Mononuclear cell (primary cell): Measurements from ENCODE around the gene TMEM89. TPM values are rescaled to one million over a fixed set of nuclear protein-coding genes. Genes with fewer than 3 reads are reported as not detected.

Experiments used
- H3K27me3 ChIP-seq: 2 replicates; pipeline ENCODE4 v1.6.0; 2011; ENCODE audit warnings: low read length, control low read depth; ENCODE audit not compliant: insufficient read depth
- H3K4me1 ChIP-seq: 2 replicates; pipeline ENCODE4 v1.5.1; 2011; ENCODE audit warnings: mild to moderate bottlenecking, low read length, control low read depth; ENCODE audit not compliant: insufficient read depth
- H3K4me3 ChIP-seq: 2 replicates; pipeline ENCODE4 v1.5.1; 2011; ENCODE audit warnings: mild to moderate bottlenecking, low read length, moderate library complexity
- H3K9me3 ChIP-seq: 2 replicates; pipeline ENCODE4 v1.5.1; 2011; ENCODE audit warnings: low read depth, mild to moderate bottlenecking, control low read depth, low read length
- total RNA-seq: library from RNA; depleted of rRNA; stranded (reverse); fragments of >200 nt; gene quantifications from one replicate; pipeline ENCODE4 v1.2.3, GENCODE V29; 2012

TMEM89 gene
- total RNA-seq, 1 donor = 0.42 TPM

- H3K4me1 ChIP-seq = peaks cover 19% of the 10 kb centered on the region
- no peaks in the 10 kb centered on the region for H3K9me3 ChIP-seq
- no peak overlapping the region for H3K4me3 ChIP-seq
- no peaks in the 10 kb centered on the region for H3K27me3 ChIP-seq
These were observed 14.1 kb downstream of the TMEM89 start for GRCh38 chr3:48607519-48607918.

- H3K4me1 ChIP-seq = no peaks in the 10 kb centered on the region
- H3K9me3 ChIP-seq = no peaks in the 10 kb centered on the region
- no peak overlapping the region for H3K4me3 ChIP-seq
- H3K27me3 ChIP-seq = no peaks in the 10 kb centered on the region
These were observed 20.0 kb downstream of the TMEM89 start for GRCh38 chr3:48601622-48601994.

GRCh38 chr3:48600711-48601621 is 20.6 kb downstream of the TMEM89 start:
- no peak overlapping the region for H3K4me3 ChIP-seq

GRCh38 chr3:48599509-48600285 is 21.9 kb downstream of the TMEM89 start:
- Histone ChIP-seq H3K9me3 (no peaks in the 10 kb centered on the region), H3K27me3 (peaks cover 8% of the 10 kb centered on the region), H3K4me3 (no peak overlapping the region), H3K4me1 (no peaks in the 10 kb centered on the region)

More at GRCh38 chr3:48600711-48601621, 20.6 kb downstream of the TMEM89 start:
- H3K27me3 ChIP-seq = no peaks in the 10 kb centered on the region
- H3K9me3 ChIP-seq = no peaks in the 10 kb centered on the region
- no peaks in the 10 kb centered on the region for H3K4me1 ChIP-seq

- Histone ChIP-seq H3K9me3 (no peaks in the 10 kb centered on the region), H3K27me3 (peaks cover 12% of the 10 kb centered on the region), H3K4me3 (no peak overlapping the region), H3K4me1 (no peaks in the 10 kb centered on the region)
These were observed 22.5 kb downstream of the TMEM89 start for GRCh38 chr3:48599077-48599501.

GRCh38 chr3:48598323-48599076 is 23.1 kb downstream of the TMEM89 start:
- no peak overlapping the region for H3K4me3 ChIP-seq
- no peaks in the 10 kb centered on the region for H3K9me3 ChIP-seq
- H3K27me3 ChIP-seq = peaks cover 15% of the 10 kb centered on the region
- no peaks in the 10 kb centered on the region for H3K4me1 ChIP-seq

GRCh38 chr3:48597408-48597800 is 24.2 kb downstream of the TMEM89 start:
- Histone ChIP-seq H3K4me1 (no peaks in the 10 kb centered on the region), H3K4me3 (no peak overlapping the region), H3K9me3 (no peaks in the 10 kb centered on the region), H3K27me3 (peaks cover 15% of the 10 kb centered on the region)

- Histone ChIP-seq H3K9me3 (no peaks in the 10 kb centered on the region), H3K4me1 (no peaks in the 10 kb centered on the region), H3K27me3 (peaks cover 15% of the 10 kb centered on the region), H3K4me3 (no peak overlapping the region)
These were observed 24.7 kb downstream of the TMEM89 start for GRCh38 chr3:48596676-48597407.

GRCh38 chr3:48596157-48596556 is 25.4 kb downstream of the TMEM89 start:
- Histone ChIP-seq H3K27me3 (peaks cover 15% of the 10 kb centered on the region), H3K4me1 (no peaks in the 10 kb centered on the region), H3K9me3 (no peaks in the 10 kb centered on the region), H3K4me3 (no peak overlapping the region)

GRCh38 chr3:48595526-48596121 is 25.9 kb downstream of the TMEM89 start:
- H3K27me3 ChIP-seq = peaks cover 15% of the 10 kb centered on the region
- no peaks in the 10 kb centered on the region for H3K9me3 ChIP-seq
- H3K4me3 ChIP-seq = no peak overlapping the region
- no peaks in the 10 kb centered on the region for H3K4me1 ChIP-seq

- Histone ChIP-seq H3K9me3 (no peaks in the 10 kb centered on the region), H3K27me3 (peaks cover 15% of the 10 kb centered on the region), H3K4me3 (no peak within 1 kb of the TSS), H3K4me1 (no peaks in the 10 kb centered on the region)
These were observed 26.5 kb downstream of the TMEM89 start, which contains the start of gene COL7A1 for GRCh38 chr3:48595075-48595525. COL7A1 (minus strand) TSS chr3:48595329; CDS start chr3:48595159, 170 bp downstream.

- Histone ChIP-seq H3K4me3 (no peak overlapping the region), H3K4me1 (no peaks in the 10 kb centered on the region), H3K27me3 (peaks cover 15% of the 10 kb centered on the region), H3K9me3 (no peaks in the 10 kb centered on the region)
These were observed 27.0 kb downstream of the TMEM89 start for GRCh38 chr3:48594417-48595049.

GRCh38 chr3:48593337-48593736 is 28.2 kb downstream of the TMEM89 start:
- peaks cover 15% of the 10 kb centered on the region for H3K27me3 ChIP-seq
- H3K4me1 ChIP-seq = no peaks in the 10 kb centered on the region
- no peaks in the 10 kb centered on the region for H3K9me3 ChIP-seq
- H3K4me3 ChIP-seq = no peak overlapping the region
